ENCODE measurements around the gene KIAA1671. TPM values are rescaled to one million over a fixed set of nuclear protein-coding genes. Genes with fewer than 3 reads are reported as not detected.

The KIAA1671 gene
- total RNA-seq, 4 donors from 2014 or later: 16.2 to 35.0 (median 21.7) TPM

DNA sequence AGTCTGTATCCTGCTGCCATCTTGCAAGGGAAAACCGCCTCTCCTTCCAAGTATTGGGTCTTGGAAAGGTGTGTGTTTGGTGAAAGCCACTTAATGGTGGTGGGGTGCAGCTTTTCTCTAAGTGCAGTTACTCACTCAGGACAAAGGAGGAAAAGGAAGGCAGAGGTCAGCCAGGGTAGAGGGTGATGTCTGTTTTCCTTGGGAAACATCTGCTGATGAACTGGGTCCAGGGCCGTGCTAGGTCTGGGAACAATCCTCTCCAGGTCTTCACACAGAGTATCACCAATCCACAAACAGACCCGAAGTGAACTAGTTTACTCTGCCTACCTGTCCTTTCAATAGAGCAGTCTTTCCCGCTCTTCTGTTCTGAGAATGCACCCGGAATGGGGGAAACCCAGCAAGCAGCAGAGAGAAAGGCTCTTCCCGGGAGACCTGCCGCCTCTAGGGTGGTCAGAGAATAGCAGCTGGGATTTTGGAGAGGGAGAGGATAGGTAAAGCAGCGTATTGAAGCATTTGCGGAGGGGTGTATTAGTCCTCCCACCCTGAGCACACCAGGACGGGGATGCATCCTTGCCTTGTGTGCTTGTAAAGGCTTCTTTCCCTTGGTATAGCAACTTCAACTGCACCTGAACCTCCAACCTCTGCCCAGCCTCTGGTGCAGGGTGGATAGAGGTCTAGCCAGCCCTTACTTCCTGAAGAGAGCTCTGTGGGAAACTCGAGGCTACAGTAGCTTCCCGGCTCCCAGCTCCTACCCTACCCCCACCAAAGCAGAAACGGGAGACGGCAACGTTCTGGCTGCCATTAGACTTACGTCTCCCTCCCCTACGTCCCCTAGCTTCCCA is 26.7 kb upstream of the KIAA1671 start:
- ATAC-seq: no peak

GRCh38 chr22:24926428-24926725 is 26.1 kb upstream of the KIAA1671 start:
- Histone ChIP-seq H3K27ac (no peak overlapping the region), H3K36me3 (no peaks in the 10 kb centered on the region), H3K9me3 (no peaks in the 10 kb centered on the region), H3K27me3 (no peaks in the 10 kb centered on the region), H3K4me1 (no peaks in the 10 kb centered on the region), H3K4me3 (no peak overlapping the region)
- intact Hi-C loops (cut with DNase I; ENCODE audit: low total_unique reads) (no loop called here), in situ Hi-C loops (cut with MboI; ENCODE audit: low sequenced_read_pairs in 4 of 4) (loop anchor here in 1 of 4 donors (25.0 kb wide), 1 partner anchor 261 kb away; the partner anchor contains the start of gene CRYBB3)
- no peak for ATAC-seq
- DNase-seq: no peak
- no peak for TF ChIP-seq POLR2A (IDR thresholded peaks at IDR 0.05)
- TF ChIP-seq, protein P1, sequence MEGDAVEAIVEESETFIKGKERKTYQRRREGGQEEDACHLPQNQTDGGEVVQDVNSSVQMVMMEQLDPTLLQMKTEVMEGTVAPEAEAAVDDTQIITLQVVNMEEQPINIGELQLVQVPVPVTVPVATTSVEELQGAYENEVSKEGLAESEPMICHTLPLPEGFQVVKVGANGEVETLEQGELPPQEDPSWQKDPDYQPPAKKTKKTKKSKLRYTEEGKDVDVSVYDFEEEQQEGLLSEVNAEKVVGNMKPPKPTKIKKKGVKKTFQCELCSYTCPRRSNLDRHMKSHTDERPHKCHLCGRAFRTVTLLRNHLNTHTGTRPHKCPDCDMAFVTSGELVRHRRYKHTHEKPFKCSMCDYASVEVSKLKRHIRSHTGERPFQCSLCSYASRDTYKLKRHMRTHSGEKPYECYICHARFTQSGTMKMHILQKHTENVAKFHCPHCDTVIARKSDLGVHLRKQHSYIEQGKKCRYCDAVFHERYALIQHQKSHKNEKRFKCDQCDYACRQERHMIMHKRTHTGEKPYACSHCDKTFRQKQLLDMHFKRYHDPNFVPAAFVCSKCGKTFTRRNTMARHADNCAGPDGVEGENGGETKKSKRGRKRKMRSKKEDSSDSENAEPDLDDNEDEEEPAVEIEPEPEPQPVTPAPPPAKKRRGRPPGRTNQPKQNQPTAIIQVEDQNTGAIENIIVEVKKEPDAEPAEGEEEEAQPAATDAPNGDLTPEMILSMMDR (IDR thresholded peaks at IDR 0.05 in 4 of 5, conservative IDR thresholded peaks at IDR 0.05 in 1 of 5): no peak

More for the DNA sequence above, 26.7 kb upstream of the KIAA1671 start:
- Histone ChIP-seq H3K27ac (no peak overlapping the region), H3K4me3 (no peak overlapping the region), H3K4me1 (no peaks in the 10 kb centered on the region), H3K27me3 (no peaks in the 10 kb centered on the region), H3K36me3 (no peaks in the 10 kb centered on the region), H3K9me3 (no peaks in the 10 kb centered on the region)
- DNase-seq: no peak
- no peak for TF ChIP-seq POLR2A (IDR thresholded peaks at IDR 0.05)
- TF ChIP-seq, protein P1 (IDR thresholded peaks at IDR 0.05 in 4 of 5, conservative IDR thresholded peaks at IDR 0.05 in 1 of 5): no peak
- intact Hi-C loops (cut with DNase I; ENCODE audit: low total_unique reads): no loop called here
- in situ Hi-C loops (cut with MboI; ENCODE audit: low sequenced_read_pairs in 4 of 4): loop anchor here in 1 of 4 donors (25.0 kb wide), 1 partner anchor 261 kb away; the partner anchor contains the start of gene CRYBB3

GRCh38 chr22:24926849-24927579 is 25.5 kb upstream of the KIAA1671 start:
- Histone ChIP-seq H3K4me1 (no peaks in the 10 kb centered on the region), H3K9me3 (no peaks in the 10 kb centered on the region), H3K27ac (no peak overlapping the region), H3K4me3 (no peak overlapping the region), H3K36me3 (no peaks in the 10 kb centered on the region), H3K27me3 (no peaks in the 10 kb centered on the region)
- intact Hi-C loops (cut with DNase I; ENCODE audit: low total_unique reads) (no loop called here), in situ Hi-C loops (cut with MboI; ENCODE audit: low sequenced_read_pairs in 4 of 4) (loop anchor here in 1 of 4 donors (25.0 kb wide), 1 partner anchor 260 kb away; the partner anchor contains the start of gene CRYBB3)
- DNase-seq (no peak), ATAC-seq (no peak)
- no peak for TF ChIP-seq POLR2A (IDR thresholded peaks at IDR 0.05)

- Histone ChIP-seq H3K36me3 (no peaks in the 10 kb centered on the region), H3K27me3 (no peaks in the 10 kb centered on the region), H3K4me1 (no peaks in the 10 kb centered on the region), H3K27ac (no peak overlapping the region), H3K9me3 (no peaks in the 10 kb centered on the region), H3K4me3 (no peak overlapping the region)
- no peak for TF ChIP-seq POLR2A (IDR thresholded peaks at IDR 0.05)
- TF ChIP-seq, protein P1 (IDR thresholded peaks at IDR 0.05 in 4 of 5, conservative IDR thresholded peaks at IDR 0.05 in 1 of 5): no peak
- DNase-seq (no peak), ATAC-seq (no peak)
- intact Hi-C loops (cut with DNase I; ENCODE audit: low total_unique reads) (no loop called here), in situ Hi-C loops (cut with MboI; ENCODE audit: low sequenced_read_pairs in 4 of 4) (loop anchor here in 1 of 4 donors (25.0 kb wide), 1 partner anchor 259 kb away; the partner anchor contains the start of gene CRYBB3)
These were observed 24.2 kb upstream of the KIAA1671 start for GRCh38 chr22:24928322-24928721.

DNA sequence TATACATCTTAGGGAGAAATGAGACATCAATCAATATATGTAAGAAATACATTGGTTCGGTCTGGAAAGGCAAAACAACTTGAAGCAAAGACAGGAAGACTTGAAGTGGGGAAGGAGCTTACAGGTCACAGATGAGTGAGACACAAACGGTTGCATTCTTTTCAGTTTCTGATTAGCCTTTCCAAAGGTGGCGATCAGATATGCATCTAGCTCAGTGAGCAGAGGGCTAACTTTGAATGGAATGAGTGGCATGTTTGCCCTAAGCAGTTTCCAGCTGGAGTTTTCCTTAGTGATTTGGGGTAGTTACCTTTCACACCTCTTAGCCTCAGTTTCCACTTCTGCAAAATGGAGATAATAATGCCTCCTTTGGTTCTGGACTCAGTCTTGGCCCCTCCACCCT is 21.8 kb upstream of the KIAA1671 start:
- no peak for TF ChIP-seq POLR2A (IDR thresholded peaks at IDR 0.05)
- TF ChIP-seq, protein P1 (IDR thresholded peaks at IDR 0.05 in 4 of 5, conservative IDR thresholded peaks at IDR 0.05 in 1 of 5): no peak
- Histone ChIP-seq H3K27ac (no peak overlapping the region), H3K27me3 (no peaks in the 10 kb centered on the region), H3K9me3 (no peaks in the 10 kb centered on the region), H3K4me1 (no peaks in the 10 kb centered on the region), H3K36me3 (no peaks in the 10 kb centered on the region), H3K4me3 (no peak overlapping the region)
- intact Hi-C loops (cut with DNase I; ENCODE audit: low total_unique reads): no loop called here
- in situ Hi-C loops (cut with MboI; ENCODE audit: low sequenced_read_pairs in 4 of 4): loop anchor here in 1 of 4 donors (25.0 kb wide), 1 partner anchor 257 kb away; the partner anchor contains the start of gene CRYBB3
- ATAC-seq (no peak), DNase-seq (no peak)
